Parathyroid adenoma (tissue), 2 donors: ENCODE data around the gene PIEZO2.

Source experiments
- H2AFZ ChIP-seq: fragments of 300-600 bp; sonication (generic); one replicate; pipeline ENCODE4 v1.7.0; 2017; ENCODE audit warnings: antibody characterized with exemption, mild to moderate bottlenecking
- H3K27ac ChIP-seq: fragments of 300-600 bp; sonication (generic); one replicate; pipeline ENCODE4 v1.7.0; 2017
- H3K27me3 ChIP-seq: fragments of 300-600 bp; sonication (generic); one replicate; pipeline ENCODE4 v1.7.0; 2017; ENCODE audit warnings: low read length; ENCODE audit not compliant: control insufficient read depth, insufficient read depth
- H3K36me3 ChIP-seq: fragments of 300-600 bp; sonication (generic); one replicate; pipeline ENCODE4 v1.7.0; 2017; ENCODE audit warnings: low read length; ENCODE audit not compliant: control insufficient read depth, insufficient read depth
- H3K4me1 ChIP-seq: fragments of 300-600 bp; sonication (generic); one replicate; pipeline ENCODE4 v1.7.0; 2017; ENCODE audit warnings: control low read depth
- H3K4me2 ChIP-seq: fragments of 300-600 bp; sonication (generic); one replicate; pipeline ENCODE4 v1.7.0; 2017; ENCODE audit warnings: low read length
- H3K4me3 ChIP-seq: fragments of 300-600 bp; sonication (generic); one replicate; pipeline ENCODE4 v1.7.0; 2017; ENCODE audit warnings: low read depth, low read length
- H3K79me2 ChIP-seq: fragments of 300-600 bp; sonication (generic); one replicate; pipeline ENCODE4 v1.7.0; 2017; ENCODE audit warnings: control low read depth
- H3K9ac ChIP-seq: fragments of 300-600 bp; sonication (generic); one replicate; pipeline ENCODE4 v1.7.0; 2017; ENCODE audit warnings: mild to moderate bottlenecking
- H3K9me3 ChIP-seq: fragments of 300-600 bp; sonication (generic); one replicate; pipeline ENCODE4 v1.7.0; 2017; ENCODE audit warnings: low read length; ENCODE audit not compliant: control insufficient read depth
- TF ChIP-seq, protein P1 (sequence below): fragments of 300-600 bp; sonication (generic); IDR thresholded peaks from one replicate; pipeline ENCODE4 v1.7.0; 2017; ENCODE audit warnings: antibody characterized with exemption, mild to moderate bottlenecking
- donor health status: primary hyperparathyroidism.

The PIEZO2 gene

GRCh38 chr18:11153097-11153496 is 3.7 kb upstream of the PIEZO2 start:
- H3K36me3 ChIP-seq: no peaks in the 10 kb centered on the region
- H3K27me3 ChIP-seq: no peaks in the 10 kb centered on the region
- H3K27ac ChIP-seq: no peak overlapping the region
- no peaks in the 10 kb centered on the region for H3K4me1 ChIP-seq
- no peak overlapping the region for H3K9ac ChIP-seq
- H3K9me3 ChIP-seq: no peaks in the 10 kb centered on the region
- H3K79me2 ChIP-seq: no peaks in the 10 kb centered on the region
- H3K4me3 ChIP-seq: no peak overlapping the region
- no peak overlapping the region for H2AFZ ChIP-seq
- TF ChIP-seq, protein P1, sequence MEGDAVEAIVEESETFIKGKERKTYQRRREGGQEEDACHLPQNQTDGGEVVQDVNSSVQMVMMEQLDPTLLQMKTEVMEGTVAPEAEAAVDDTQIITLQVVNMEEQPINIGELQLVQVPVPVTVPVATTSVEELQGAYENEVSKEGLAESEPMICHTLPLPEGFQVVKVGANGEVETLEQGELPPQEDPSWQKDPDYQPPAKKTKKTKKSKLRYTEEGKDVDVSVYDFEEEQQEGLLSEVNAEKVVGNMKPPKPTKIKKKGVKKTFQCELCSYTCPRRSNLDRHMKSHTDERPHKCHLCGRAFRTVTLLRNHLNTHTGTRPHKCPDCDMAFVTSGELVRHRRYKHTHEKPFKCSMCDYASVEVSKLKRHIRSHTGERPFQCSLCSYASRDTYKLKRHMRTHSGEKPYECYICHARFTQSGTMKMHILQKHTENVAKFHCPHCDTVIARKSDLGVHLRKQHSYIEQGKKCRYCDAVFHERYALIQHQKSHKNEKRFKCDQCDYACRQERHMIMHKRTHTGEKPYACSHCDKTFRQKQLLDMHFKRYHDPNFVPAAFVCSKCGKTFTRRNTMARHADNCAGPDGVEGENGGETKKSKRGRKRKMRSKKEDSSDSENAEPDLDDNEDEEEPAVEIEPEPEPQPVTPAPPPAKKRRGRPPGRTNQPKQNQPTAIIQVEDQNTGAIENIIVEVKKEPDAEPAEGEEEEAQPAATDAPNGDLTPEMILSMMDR: no peak
- no peak overlapping the region for H3K4me2 ChIP-seq

- Histone ChIP-seq H3K9me3 (no peaks in the 10 kb centered on the region), H3K27me3 (no peaks in the 10 kb centered on the region), H3K79me2 (no peaks in the 10 kb centered on the region), H2AFZ (no peak overlapping the region), H3K9ac (no peak overlapping the region), H3K4me3 (no peak overlapping the region), H3K4me2 (no peak overlapping the region), H3K36me3 (no peaks in the 10 kb centered on the region), H3K4me1 (no peaks in the 10 kb centered on the region), H3K27ac (no peak overlapping the region)
- TF ChIP-seq, protein P1: no peak
Measured at GRCh38 chr18:11150271-11150615, 874 bp upstream of the PIEZO2 start.

DNA sequence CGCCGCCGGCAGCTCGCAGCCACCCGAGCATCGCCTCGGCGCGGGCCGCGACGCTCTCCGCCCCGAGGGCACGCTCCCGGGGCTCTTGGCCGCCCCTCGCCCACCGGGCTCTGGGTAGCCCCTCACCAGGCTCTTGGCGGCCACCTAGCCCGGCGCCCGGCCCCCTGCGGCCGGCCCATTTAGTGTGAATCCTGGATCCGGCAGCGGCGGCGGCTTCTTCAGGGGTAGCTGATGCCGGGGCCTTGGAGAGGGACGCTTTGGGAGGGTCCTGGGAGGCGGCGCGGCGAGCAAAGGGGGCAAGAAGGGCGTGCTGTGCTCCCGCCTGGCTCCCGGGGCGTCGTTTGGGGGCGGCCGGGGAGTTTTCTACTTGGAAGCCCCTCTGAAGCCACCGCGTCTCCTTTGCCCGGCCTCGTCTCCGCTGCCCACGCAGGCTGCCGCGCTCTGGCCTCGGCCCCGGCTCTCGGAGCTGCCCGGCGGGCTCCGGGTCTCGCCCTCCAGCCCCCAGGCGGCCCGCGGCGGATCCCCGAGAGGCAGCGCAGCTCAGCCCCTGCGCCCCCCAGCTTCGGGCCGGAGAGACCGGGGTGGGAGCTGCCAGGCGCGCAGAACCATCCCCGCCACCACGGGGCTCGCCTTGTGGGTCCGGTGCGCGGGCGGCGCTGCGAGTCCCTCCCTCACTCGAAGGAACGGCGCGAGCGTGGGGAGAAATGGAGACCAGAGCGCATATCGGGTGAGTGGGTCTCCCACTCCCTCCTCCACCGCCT is 509 bp downstream of the PIEZO2 start:
- Histone ChIP-seq H3K36me3 (no peaks in the 10 kb centered on the region), H3K27ac (no peak overlapping the region), H3K4me2 (peak overlapping the region; percentile 69), H3K4me1 (no peaks in the 10 kb centered on the region), H2AFZ (peak overlapping the region; percentile 47), H3K27me3 (no peaks in the 10 kb centered on the region), H3K9me3 (no peaks in the 10 kb centered on the region), H3K9ac (no peak overlapping the region), H3K79me2 (no peaks in the 10 kb centered on the region), H3K4me3 (peak overlapping the region; percentile 18)
- TF ChIP-seq, protein P1: no peak

DNA sequence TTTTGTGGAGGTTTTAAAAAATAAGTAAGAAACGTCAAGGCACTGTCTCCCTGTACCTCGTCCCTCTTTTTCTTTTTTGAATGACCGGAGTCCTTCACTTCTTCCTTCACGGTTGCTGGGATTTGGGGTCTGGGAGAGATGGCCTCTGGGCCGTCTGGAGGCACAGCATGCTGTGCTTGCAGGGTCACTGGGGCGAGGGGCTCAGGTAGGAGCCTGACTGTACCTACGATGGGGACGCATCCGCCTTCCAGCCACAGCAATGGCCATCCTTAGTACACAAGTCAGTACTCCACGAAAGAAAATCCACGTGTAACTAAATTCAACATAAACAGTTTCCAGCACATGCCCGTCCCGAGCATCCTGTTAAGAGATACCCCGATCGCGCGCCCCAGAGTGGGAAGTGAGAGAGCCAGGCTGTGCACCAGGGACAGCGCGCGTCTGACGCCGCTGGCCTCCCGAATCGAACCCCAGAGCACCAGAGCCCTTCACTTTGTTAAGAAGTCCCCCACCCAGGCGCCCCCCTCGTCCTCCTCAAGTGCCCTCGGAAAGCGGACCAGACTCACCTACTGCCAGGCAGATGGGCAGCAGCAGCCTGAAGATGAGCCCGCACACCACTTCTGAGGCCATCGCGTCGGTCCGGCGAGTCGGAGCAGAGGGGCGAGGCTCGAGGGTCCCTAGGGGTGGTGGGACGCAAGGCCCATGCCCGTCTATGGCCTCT is 1.2 kb downstream of the PIEZO2 start:
- TF ChIP-seq, protein P1: no peak
- Histone ChIP-seq H3K9me3 (no peaks in the 10 kb centered on the region), H3K4me1 (no peaks in the 10 kb centered on the region), H3K79me2 (no peaks in the 10 kb centered on the region), H3K4me3 (peak overlapping the region; percentile 18), H3K4me2 (peak overlapping the region; percentile 69), H3K27me3 (no peaks in the 10 kb centered on the region), H3K27ac (no peak overlapping the region), H3K9ac (no peak overlapping the region), H2AFZ (peak overlapping the region; percentile 47), H3K36me3 (no peaks in the 10 kb centered on the region)
